Endothelial cell of umbilical vein (primary cell): ENCODE results near the gene SDE2. TPM values are rescaled to one million over a fixed set of nuclear protein-coding genes. Genes with fewer than 3 reads are reported as not detected.

Experiments
- BruUV-seq: library from RNA; stranded (reverse); fragments of 400-500 nt; replicated peaks from 2 replicates; lab custom pipeline; 2021; lab: Mats Ljungman, UMichigan
- CTCF ChIA-PET: fragments of 300-600, 350-600 bp; sonication (Branson Sonifier 250); formaldehyde crosslinking; loops from one replicate; lab custom pipeline; 2021; ENCODE audit warnings: antibody characterized with exemption, inconsistent platforms; lab: Charles Lee
- POLR2A ChIA-PET: fragments of 300-600, 350-600 bp; sonication (Branson Sonifier 250); formaldehyde crosslinking; loops from one replicate; lab custom pipeline; 2021; ENCODE audit warnings: antibody characterized with exemption, inconsistent platforms; lab: Charles Lee
- DNase-seq: peaks from one replicate; pipeline ENCODE4 v3.0.0-alpha.2; 2011; ENCODE audit warnings: low read depth, low spot score
- FAIRE-seq: peaks from 2 replicates; lab custom pipeline; 2011; peaks lifted over from hg19 to GRCh38; lab: Jason Lieb, UNC
- H2AFZ ChIP-seq: 2 replicates; pipeline ENCODE4 v1.6.0; 2012; ENCODE audit warnings: low read depth, low read length, control low read depth, inconsistent platforms
- H3K27ac ChIP-seq: 2 replicates; pipeline ENCODE4 v1.5.1; 2011; ENCODE audit warnings: low read depth, mild to moderate bottlenecking, control low read depth, low read length, moderate library complexity; ENCODE audit not compliant: insufficient read depth
- H3K27me3 ChIP-seq, 2 experiments: 2 replicates each; pipeline versions ENCODE4 v1.6.0 to v1.6.1; 2011; ENCODE audit warnings: low read length in 2 of 2, mixed read lengths in 1 of 2; ENCODE audit not compliant: control insufficient read depth in 2 of 2, insufficient read depth in 2 of 2
- H3K36me3 ChIP-seq, 2 experiments: 2 replicates in 1 of 2; 3 replicates in 1 of 2; pipeline ENCODE4 v1.5.1; 2011; ENCODE audit warnings: low read length in 2 of 2, mild to moderate bottlenecking in 1 of 2, moderate library complexity in 1 of 2; ENCODE audit not compliant: control insufficient read depth in 2 of 2, insufficient read depth in 2 of 2; ENCODE audit errors: extremely low read depth in 1 of 2
- H3K4me1 ChIP-seq: 3 replicates; pipeline ENCODE4 v1.5.1; 2011; ENCODE audit warnings: mild to moderate bottlenecking, low read length; ENCODE audit not compliant: control insufficient read depth, insufficient read depth; ENCODE audit errors: extremely low read depth
- H3K4me2 ChIP-seq: 2 replicates; pipeline ENCODE4 v1.6.1; 2011; ENCODE audit warnings: low read length, control low read depth, mixed read lengths; ENCODE audit not compliant: insufficient read depth
- H3K4me3 ChIP-seq, 3 experiments: fragments of 200-600 bp in 1 of 3; sonication (generic), shearing (Covaris generic) in 1 of 3; replicated peaks in 1 of 3; 2 replicates each; pipeline ENCODE4 v1.5.1; 2011 to 2016; ENCODE audit warnings: control low read depth in 3 of 3, low read length in 3 of 3, mild to moderate bottlenecking in 2 of 3, inconsistent platforms in 1 of 3, low read depth in 1 of 3, moderate library complexity in 1 of 3; ENCODE audit not compliant: insufficient read depth in 1 of 3
- H3K79me2 ChIP-seq: 2 replicates; pipeline ENCODE4 v1.6.0; 2012; ENCODE audit warnings: low read length, inconsistent platforms; ENCODE audit not compliant: control insufficient read depth, insufficient read depth
- H3K9ac ChIP-seq: replicated peaks from 2 replicates; pipeline ENCODE3; 2011; ENCODE audit warnings: low read length, control low read depth; ENCODE audit not compliant: insufficient read depth; ENCODE audit errors: extremely low read depth
- H3K9me1 ChIP-seq: replicated peaks from 3 replicates; pipeline ENCODE4 v1.6.0; 2011; ENCODE audit warnings: mild to moderate bottlenecking, low read length; ENCODE audit not compliant: control insufficient read depth, insufficient read depth; ENCODE audit errors: extremely low read depth
- H3K9me3 ChIP-seq: replicated peaks from 2 replicates; pipeline ENCODE4 v1.5.1; 2012; ENCODE audit warnings: low read length, inconsistent platforms; ENCODE audit not compliant: control insufficient read depth, insufficient read depth
- H4K20me1 ChIP-seq: replicated peaks from 2 replicates; pipeline ENCODE3; 2011; ENCODE audit warnings: mild to moderate bottlenecking, low read length; ENCODE audit not compliant: control insufficient read depth, insufficient read depth; ENCODE audit errors: extremely low read depth
- CTCF ChIP-seq, 2 donors: IDR thresholded peaks; 1 replicate in 1 of 2; 2 replicates in 1 of 2; pipeline ENCODE4 v1.5.1; 2011; ENCODE audit warnings: low read length in 2 of 2, mild to moderate bottlenecking in 2 of 2, moderate library complexity in 2 of 2, control low read depth in 1 of 2, inconsistent platforms in 1 of 2, low read depth in 1 of 2; ENCODE audit not compliant: insufficient read depth in 1 of 2; ENCODE audit errors: extremely low read depth in 1 of 2
- EZH2 ChIP-seq: IDR thresholded peaks from 2 replicates; pipeline ENCODE4 v1.6.1; 2012; ENCODE audit warnings: borderline replicate concordance, low read depth, mild to moderate bottlenecking, moderate library complexity, low read length, inconsistent platforms; ENCODE audit not compliant: severe bottlenecking
- FOS ChIP-seq: IDR thresholded peaks from 2 replicates; pipeline ENCODE4 v1.6.1; 2011; ENCODE audit warnings: mild to moderate bottlenecking, low read length, moderate library complexity, borderline replicate concordance; ENCODE audit not compliant: insufficient read depth
- GATA2 ChIP-seq: IDR thresholded peaks from 2 replicates; pipeline ENCODE4 v1.7.0; 2011; ENCODE audit warnings: low read depth, mild to moderate bottlenecking, moderate library complexity, mixed read lengths, low read length; ENCODE audit not compliant: insufficient read length, insufficient read depth
- JUN ChIP-seq: IDR thresholded peaks from 2 replicates; pipeline ENCODE4 v1.6.1; 2011; ENCODE audit warnings: borderline replicate concordance, low read depth; ENCODE audit not compliant: insufficient read length, insufficient read depth
- MAX ChIP-seq: IDR thresholded peaks from 2 replicates; pipeline ENCODE4 v1.6.1; 2011; ENCODE audit not compliant: insufficient read depth, insufficient read length
- MYC ChIP-seq: IDR thresholded peaks from one replicate; pipeline ENCODE4 v1.6.1; 2011; ENCODE audit warnings: mild to moderate bottlenecking, low read depth, low read length
- POLR2A ChIP-seq: IDR thresholded peaks from 2 replicates; pipeline ENCODE4 v1.6.1; 2012; ENCODE audit warnings: low read depth, mild to moderate bottlenecking, control low read depth, low read length
- POLR2AphosphoS5 ChIP-seq: IDR thresholded peaks from 2 replicates; pipeline ENCODE4 v1.6.1; 2012; ENCODE audit warnings: low read depth, mild to moderate bottlenecking, control low read depth, low read length, moderate library complexity; ENCODE audit not compliant: insufficient read depth
- dilution Hi-C: fragments of 300-500 bp; cut with MboI; formaldehyde crosslinking; loops from one replicate; pipeline ENCODE4 v1.15.0; 2019; ENCODE audit warnings: low sequenced_read_pairs; ENCODE audit not compliant: extremely low pct_ligation_motif_present
- intact Hi-C: fragments of 100-400 bp; cut with micrococcal nuclease; formaldehyde crosslinking; loops from one replicate; pipeline ENCODE4 v1.10.0; 2022
- polyA plus RNA-seq, 4 experiments: library from polyadenylated mRNA; depleted of rRNA in 3 of 4; stranded (reverse) in 3 of 4; unstranded in 1 of 4; fragments of >200 nt; gene quantifications; 2 replicates each; pipeline versions ENCODE4 v1.2.1 to v1.2.3, GENCODE V29; 2011 to 2012; ENCODE audit warnings: missing spikeins in 1 of 4
- total RNA-seq: library from RNA; stranded (reverse); gene quantifications from 2 replicates; pipeline ENCODE4 v1.2.3, GENCODE V29; 2021

SDE2 gene
- total and polyA plus RNA-seq, 2 donors (not counting 3 experiments of a cell fraction or from before 2014, with no cell fraction given), result 11.9 to 16.1 TPM

GRCh38 chr1:225944387-225944786 lies 54.8 kb downstream of the SDE2 start:
- H3K9me1 ChIP-seq, result no peaks in the 10 kb centered on the region
- H3K9me3 ChIP-seq, result no peaks in the 10 kb centered on the region
- dilution Hi-C loops (no loop called here), intact Hi-C loops (no loop called here)
- peaks cover 4 to 9% of the 10 kb centered on the region in 2 experiments for H3K27me3 ChIP-seq
- no peak overlapping the region for H3K4me2 ChIP-seq
- no peak overlapping the region for H3K4me3 ChIP-seq
- ChIA-PET CTCF (interaction anchor here (1.2 to 2.3 kb wide), 6 partner anchors 17 to 502 kb away, joined by 3 to 10 read pairs (median 4); no protein-coding TSS in a partner anchor), POLR2A (no interaction called here)
- no peaks in the 10 kb centered on the region for H3K79me2 ChIP-seq
- H3K36me3 ChIP-seq, result no peaks in the 10 kb centered on the region
- no peak overlapping the region for H2AFZ ChIP-seq
- DNase-seq, result no peak
- TF ChIP-seq CTCF (IDR thresholded peaks at IDR 0.05; ENCODE audit: extremely low read depth in 1 of 2, insufficient read depth in 1 of 2, low read depth in 1 of 2, low read length in 2 of 2), result no peak
- no peak for TF ChIP-seq POLR2AphosphoS5
- no peak for TF ChIP-seq EZH2
- no peak overlapping the region for H3K27ac ChIP-seq
- H4K20me1 ChIP-seq, result no peaks in the 10 kb centered on the region
- H3K4me1 ChIP-seq, result no peaks in the 10 kb centered on the region
- no TSS peak for BruUV-seq
- H3K9ac ChIP-seq, result no peak overlapping the region
- FAIRE-seq, result no peak

- no peak for DNase-seq
- Histone ChIP-seq H3K27ac (no peak overlapping the region), H3K4me3 (no peak overlapping the region), H4K20me1 (no peaks in the 10 kb centered on the region), H3K4me2 (no peak overlapping the region), H3K36me3 (no peaks in the 10 kb centered on the region), H3K4me1 (no peaks in the 10 kb centered on the region), H3K27me3 (peaks cover 2 to 7% of the 10 kb centered on the region in 2 experiments), H3K79me2 (no peaks in the 10 kb centered on the region), H3K9me3 (no peaks in the 10 kb centered on the region), H2AFZ (no peak overlapping the region), H3K9ac (no peak overlapping the region), H3K9me1 (no peaks in the 10 kb centered on the region)
- TF ChIP-seq CTCF (IDR thresholded peaks at IDR 0.05; ENCODE audit: extremely low read depth in 1 of 2, insufficient read depth in 1 of 2, low read depth in 1 of 2, low read length in 2 of 2) (no peak), MAX (no peak), GATA2 (no peak), POLR2A (no peak), POLR2AphosphoS5 (no peak), FOS (no peak), EZH2 (no peak), JUN (no peak), MYC (no peak)
- ChIA-PET CTCF (interaction anchor here (1.4 kb wide), 1 partner anchor 28 kb away, joined by 4 read pairs; no protein-coding TSS in a partner anchor), POLR2A (no interaction called here)
- no TSS peak for BruUV-seq
- dilution Hi-C loops (no loop called here), intact Hi-C loops (no loop called here)
- no peak for FAIRE-seq
These were observed 55.6 kb downstream of the SDE2 start for GRCh38 chr1:225943582-225943981.
